Stimulated activated CD8-positive, alpha-beta memory T cell treated with anti-CD3 and anti-CD28 coated beads, Interleukin-4, amount 100 ng/mL, for 24 hours (primary cell): Measurements from ENCODE around the gene YWHAE.
"Not testable (repeated sequence)": the region's sequence is repeated elsewhere in the genome, so short reads cannot be mapped to it uniquely, and the experiment has no call there.

Source experiments
- DNase-seq: peaks from one replicate; pipeline ENCODE4 v3.0.0-alpha.2; 2020; ENCODE audit warnings: low read depth

The YWHAE gene

DNA sequence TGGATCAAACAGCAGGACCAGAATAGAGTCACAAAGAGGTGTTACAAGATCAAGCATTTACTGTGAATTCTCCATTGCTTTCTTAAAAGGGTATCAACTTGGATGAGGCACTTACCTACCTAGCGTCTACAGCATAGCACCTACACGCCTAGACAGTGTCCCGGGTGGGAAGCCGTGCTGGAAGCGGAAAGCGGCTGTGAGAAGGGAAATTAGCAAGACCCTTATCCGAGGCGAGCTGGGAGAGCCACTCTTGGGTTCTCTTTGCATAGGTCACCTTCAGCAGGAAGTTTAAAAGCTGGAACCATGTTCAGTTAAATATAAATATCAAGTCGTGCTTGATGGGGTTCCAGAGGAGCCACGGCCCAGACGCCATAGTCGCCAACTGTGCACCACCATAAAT is 74.3 kb downstream of the YWHAE start:
- no peak for DNase-seq

DNA sequence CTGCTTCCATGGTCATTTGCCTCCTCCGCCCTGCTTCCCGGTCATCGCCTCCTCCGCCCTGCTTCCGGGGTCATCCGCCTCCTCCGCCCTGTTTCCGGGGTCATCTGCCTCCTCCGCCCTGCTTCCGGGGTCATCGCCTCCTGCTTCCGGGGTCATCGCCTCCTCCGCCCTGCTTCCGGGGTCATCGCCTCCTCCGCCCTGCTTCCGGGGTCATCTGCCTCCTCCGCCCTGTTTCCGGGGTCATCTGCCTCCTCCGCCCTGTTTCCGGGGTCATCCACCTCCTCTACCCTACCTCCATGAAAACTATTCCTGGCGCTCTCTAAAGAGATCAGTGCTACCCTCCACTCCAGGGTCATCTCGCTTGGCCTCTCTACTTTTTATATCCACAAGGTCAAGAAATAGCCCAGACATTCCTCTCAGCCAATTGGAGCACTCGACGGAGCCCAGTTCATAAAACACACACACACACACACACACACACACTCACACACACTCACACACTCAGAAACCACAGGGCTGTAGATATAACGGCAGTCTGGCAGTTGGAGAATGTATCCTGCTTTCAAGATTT is 75.7 kb downstream of the YWHAE start:
- DNase-seq, result no peak

DNA sequence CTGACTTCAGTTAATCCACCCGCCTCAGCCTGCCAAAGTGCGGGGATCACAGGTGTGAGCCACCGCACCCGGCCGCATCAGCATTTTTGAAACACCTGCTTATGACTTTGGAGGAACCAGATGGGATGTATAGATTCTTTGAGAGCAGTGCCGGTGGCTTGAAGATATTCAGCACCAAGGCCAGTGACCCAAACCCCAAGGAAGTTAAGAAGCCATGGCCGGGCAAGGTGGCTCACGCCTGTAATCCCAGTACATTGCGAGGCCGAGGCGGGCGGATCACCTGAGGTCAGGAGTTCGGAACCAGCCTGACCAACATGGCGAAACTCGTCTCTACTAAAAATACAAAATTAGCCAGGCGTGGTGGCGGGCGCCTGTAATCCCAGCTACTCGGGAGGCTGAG is 76.7 kb downstream of the YWHAE start:
- DNase-seq, result no peak

DNA sequence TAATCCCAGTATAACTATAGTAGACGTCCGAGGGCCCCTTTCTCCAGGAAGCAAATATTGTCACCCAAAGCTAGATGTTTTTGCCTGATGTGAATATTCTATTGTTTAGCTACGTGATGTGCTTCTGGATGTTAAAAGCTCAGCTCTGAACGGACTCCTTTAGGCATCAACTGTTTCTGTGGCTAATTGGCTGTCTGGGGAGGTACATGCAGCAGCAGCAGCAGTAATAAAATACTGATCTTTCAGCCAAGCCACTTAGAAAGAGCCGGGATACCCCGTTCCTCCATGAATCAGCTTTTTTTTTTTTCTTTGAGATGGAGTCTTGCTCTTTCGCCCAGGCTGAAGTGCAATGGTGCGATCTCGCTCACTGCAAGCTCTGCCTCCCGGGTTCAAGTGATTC is 77.5 kb downstream of the YWHAE start:
- no peak for DNase-seq

DNA sequence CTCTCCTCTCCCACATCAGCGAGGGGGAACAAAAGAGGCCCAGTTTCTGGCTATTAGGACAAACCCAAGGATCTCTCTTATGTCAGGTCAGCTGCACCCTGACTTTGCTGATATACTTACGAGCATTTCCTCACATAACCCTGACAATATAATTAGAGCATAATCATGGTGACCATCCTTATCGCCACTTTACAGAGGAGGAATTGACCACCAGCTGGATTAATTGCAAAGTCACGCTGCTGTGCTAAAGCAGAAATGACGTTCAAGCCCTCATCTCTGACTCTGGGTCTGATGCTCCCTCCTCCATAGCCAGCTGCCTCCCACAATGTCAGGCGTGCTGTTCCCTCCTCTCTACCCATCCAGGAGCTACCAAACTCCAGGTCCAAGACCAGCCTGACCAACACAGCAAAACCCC is 78.0 kb downstream of the YWHAE start:
- DNase-seq, result no peak

DNA sequence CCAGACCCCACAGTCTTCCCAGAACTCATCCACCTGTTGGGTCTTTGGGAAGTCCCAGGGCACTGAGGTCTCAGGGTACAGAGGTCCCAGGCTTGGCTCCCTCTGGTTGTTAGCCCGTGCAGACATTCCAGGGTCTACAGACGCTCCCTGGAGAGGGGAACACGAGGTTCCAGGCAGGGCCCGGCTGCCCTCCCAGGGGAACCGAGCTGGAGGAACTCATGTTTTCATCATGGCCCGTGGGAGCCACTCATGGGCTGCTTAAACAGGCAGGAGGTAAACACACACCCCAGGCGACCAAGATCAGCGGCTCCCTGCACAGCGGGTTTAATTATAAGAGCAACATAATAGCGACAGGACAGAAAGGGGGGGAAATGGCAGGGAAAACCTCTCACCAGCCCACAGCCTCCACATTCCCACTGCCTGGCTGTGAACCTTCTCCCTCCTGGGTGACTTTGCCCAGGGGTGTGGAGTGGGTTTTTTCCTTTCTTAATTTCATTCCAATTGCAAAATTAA is 84.1 kb downstream of the YWHAE start:
- DNase-seq, result no peak

DNA sequence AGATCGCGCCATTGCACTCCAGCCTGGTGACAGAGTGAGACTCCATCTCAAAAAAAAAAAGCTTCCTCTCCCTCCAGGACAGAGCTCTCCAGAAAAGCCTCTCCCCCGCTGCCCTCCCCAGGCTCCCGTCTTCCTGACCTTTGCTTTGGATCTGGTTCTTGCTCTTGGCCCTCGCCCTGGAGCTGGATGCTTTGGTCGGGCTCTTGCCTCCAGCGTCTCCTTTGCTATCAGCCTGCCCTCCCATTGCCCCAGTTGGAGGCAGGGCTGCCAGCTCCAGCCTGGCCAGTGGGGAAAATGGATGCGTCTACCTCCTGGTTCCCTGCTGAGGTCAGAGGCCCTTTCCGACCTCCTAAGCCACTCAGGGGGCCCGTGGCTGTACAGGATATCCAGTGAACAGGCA is 84.6 kb downstream of the YWHAE start:
- DNase-seq, result no peak

DNA sequence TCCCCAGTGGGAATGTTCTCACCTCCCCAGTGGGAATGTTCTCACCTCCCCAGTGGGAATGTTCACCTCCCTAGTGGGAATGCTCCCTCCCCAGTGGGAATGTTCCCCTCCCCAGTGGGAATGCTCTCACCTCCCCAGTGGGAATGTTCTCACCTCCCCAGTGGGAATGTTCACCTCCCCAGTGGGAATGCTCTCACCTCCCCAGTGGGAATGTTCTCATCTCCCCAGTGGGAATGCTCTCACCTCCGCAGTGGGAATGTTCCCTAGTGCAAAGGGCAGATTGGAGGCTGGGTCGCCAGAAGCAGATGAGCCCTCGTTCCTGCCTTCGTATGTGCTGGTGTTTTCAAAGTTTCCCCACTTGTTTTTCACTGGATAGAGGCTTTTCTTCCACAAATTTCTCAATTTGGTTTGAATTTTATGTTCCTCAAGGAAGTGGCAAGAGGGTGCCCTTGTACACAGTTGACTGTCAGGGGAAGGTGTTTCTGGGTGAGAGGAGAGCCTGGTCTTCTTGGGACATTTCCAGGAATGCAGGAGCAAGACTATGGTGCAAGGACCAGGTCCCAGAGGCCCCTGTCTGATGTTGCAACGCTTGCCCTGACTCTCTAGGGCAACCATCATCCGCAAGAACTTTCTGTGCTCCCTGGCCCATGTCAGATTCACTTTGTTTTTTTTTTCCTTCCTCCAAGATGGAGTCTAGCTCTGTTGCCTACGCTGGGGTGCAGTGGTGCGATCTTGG is 86.6 kb downstream of the YWHAE start:
- no peak for DNase-seq

DNA sequence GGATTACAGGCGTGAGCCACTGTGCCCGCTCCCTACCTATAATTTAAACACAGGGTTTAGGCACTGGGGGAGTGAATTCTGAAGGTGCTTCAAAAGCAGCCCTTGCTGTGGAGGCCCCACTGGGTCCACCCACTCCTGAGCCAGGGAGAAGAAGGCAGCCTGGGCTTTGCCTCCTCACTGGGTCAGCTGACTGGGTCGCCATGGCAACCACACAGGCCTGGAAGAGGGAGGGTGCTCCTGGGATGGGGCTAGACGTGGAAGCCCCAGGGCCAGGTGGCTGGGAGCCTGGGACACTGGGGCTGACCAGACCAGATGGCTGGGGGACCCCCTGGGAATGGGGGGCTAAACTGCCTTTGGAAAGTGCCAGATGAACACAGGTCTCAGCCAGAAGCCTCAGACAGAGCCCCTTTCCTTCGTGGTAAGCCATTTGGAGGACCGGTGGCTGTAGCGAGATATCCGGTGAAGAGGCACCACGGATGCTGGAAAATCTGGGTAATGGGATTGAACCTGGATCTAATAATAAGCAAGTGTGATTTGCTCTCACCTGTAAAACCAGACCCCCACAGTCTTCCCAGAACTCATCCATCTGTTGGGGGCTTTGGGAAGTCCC is 87.7 kb downstream of the YWHAE start:
- DNase-seq, result no peak

DNA sequence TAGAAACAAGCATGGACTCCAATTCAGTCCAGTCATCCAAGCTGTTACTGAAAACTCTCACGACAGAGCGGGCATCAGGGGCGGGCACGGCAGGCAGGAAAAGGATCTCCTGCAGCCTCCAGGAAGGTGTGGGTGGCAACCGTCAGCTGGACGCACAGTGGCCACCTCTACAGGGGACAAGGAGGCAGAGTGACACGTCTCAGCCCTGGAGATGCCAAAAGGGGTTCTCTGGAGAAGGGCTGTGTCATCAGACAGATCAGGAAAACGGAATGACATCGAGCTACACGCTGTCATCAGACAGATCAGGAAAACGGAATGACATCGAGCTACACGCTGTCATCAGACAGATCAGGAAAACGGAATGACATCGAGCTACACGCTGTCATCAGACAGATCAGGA is 92.2 kb downstream of the YWHAE start:
- DNase-seq, result not testable (repeated sequence)

DNA sequence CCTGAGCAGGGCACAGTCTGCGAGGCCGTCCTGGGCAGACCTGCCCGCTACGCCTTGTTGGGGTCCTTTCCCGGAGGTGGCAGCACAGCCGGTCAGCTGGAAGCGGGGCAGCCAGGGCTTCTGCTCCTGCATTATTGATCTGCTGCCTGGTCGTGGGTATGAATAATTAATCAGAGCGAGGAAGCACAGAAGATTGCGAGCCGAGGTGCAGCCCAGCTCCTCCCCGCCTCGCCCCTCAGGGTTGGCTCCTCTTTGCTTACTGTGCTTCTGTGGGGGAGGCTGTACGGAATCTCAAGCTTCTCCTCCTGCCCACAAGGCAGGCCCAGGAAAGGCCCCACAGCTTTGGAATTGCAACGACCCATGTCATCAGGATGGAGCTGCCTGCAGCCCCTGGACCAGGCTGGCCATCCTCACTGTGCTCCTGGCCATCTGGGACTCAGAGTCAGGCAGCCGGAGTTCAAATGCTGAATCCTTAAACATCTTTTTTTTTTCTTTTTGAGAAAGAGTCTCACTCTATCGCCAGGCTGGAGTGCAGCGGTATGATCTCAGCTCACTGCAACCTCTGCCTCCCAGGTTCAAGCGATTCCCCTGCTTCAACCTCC is 95.0 kb downstream of the YWHAE start:
- no peak for DNase-seq

DNA sequence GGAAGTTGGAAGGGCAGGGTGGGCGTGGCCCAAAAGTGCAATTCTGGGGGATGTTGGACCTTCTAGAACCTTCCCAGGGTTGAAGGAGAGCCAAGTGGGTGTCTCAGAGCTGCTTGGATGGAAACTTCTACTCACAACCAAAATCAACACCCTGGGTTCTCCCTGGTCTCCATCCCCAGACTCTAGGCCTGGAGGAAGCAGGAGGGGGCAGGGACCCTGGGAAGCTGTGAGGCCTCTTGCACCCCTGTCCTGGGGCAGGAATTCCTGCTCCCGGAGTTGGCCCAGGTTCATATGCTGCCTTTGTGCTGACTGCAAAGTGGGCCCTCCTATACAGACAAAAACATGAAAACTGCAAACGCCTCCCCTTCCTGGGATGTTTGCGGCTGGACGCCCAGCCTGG is 95.5 kb downstream of the YWHAE start:
- DNase-seq, result no peak

DNA sequence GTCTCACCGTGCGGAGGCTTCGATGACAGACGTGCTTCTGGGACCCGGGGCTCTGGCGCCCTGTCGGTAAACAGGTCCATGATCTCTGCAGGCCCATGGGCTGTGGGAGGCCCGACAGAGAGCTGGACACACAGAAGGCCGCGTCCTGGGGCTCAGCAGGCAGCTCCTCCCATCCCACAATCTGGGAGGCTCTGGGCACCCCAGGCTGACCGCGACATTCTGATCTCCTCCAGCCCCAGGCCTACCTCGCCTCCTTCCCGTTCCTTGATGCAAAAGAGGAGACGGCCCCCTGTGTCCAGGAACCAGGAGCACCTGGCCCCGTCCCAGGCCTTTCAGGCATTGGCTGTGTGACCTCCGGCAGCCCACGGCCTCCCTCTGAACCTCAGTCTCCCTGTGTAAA is 97.3 kb downstream of the YWHAE start:
- no peak for DNase-seq

DNA sequence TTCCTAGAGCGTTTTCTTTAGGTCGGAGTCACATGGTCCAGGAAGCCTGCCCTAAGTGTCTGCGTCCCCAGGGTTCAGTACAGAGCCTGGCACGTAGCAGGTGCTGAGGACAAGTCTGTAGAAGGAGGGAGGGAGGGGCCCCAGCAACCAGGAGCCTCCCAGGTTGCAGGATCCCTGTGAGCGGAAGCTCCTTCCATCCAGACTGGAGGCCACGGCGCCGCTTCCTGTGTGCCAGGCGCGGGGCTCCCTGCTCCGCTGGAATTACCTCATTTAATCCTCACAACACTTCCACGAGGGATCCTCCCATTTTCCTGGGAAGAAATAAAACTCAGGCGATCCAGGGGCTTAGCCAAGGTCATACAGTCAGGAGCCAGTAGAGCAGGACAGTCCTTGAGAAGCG is 98.5 kb downstream of the YWHAE start:
- DNase-seq, result no peak

DNA sequence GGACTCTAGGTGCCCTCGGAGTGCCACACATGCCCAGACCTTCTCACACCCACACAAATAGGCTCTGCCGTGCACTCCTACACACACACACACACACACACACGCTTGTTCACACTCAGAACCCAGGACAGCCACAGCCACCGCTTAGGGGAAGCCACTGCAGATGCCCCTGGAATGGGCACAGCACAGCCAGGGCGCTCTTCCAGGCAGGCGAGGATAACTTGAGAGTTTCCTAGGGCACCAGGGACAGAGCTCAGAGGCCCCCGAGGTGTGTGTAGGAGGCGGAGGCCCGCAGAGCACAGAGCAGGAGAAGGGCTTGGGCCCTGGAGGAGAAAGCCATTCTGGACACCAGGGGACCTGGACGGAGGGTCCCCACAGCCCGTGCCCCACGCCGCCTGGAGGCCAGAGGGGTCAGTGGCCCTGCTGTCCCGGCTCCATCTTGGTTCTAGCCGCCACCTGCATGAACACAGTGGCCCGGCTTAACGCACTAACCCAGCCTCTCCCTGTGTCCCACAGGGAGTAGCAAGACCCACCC is 99.6 kb downstream of the YWHAE start:
- no peak for DNase-seq

DNA sequence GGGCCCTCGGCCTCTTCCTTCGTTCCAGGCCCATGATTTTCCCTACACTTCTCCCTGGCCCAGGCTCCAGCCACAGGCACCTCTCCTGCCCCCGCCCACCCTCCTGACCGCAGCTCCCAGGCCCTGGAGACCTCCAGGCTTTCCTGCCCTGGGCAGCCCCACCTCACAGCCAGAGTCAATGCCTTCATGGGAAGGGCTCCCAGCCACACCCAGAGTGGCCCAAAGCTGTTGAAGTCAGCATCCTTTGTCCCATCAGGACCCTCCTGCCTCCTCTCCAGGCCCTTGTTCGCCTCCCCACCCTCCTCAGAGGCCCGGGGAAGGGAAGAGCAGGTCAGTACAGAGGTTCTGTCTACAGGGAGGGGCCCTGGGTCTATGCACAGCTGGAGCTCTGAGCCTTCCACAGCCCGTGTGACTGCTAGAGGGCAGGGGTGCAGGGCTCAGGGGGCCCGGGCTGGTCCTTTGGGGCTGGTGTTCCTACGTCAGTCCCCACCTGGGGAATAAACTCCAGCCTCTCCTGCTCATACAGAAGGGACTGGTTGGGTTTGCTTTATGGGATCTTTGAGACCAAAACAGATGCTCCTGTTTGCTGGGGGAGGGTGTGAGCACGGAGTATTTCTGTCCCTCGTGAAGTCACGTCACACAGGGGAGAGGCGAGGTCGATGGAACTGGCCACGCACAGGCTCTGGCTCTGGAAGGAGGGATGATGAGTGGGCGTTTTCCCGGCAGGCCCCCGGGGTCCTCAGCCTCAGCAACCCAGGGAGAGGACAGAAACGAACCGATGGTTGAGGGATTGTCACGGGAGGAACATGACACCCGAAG is 100.3 kb downstream of the YWHAE start:
- no peak for DNase-seq

DNA sequence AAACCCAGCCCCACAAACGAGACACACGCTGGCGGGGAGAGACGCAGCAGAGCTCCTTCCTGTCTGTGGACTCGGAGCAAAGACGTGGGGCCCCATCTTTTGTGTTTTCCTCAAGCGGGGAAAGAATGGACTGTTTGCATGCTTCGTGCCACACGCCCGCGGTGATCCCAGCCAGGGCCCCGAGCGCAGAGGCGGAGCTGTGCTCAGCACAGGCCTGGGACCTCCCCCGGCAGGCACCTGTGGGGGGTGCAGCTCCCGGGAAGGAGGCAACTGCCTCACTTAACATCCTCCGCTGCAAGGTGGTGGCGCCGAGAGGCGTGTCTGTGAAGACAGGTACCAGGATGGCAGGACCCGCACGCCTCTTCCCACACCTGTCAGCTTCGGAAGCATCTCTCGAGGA is 101.4 kb downstream of the YWHAE start:
- peak; percentile 29 for DNase-seq
